NCI-H524 treated with DMSO at 0.1 percent for 48 hours (cell line): ENCODE measurements around the gene KCNK4.
A peak's percentile ranks its signal among the peaks of the same experiment; 100 is the strongest.

ENCODE experiments used
- DNase-seq: peaks from one replicate; lab custom pipeline; 2025; lab: John Stamatoyannopoulos, UW

The KCNK4 gene

GRCh38 chr11:64268893-64269539, 22.1 kb upstream of the KCNK4 start:
- DNase-seq, result no peak

GRCh38 chr11:64269540-64270220, 21.4 kb upstream of the KCNK4 start:
- peak; percentile 93 for DNase-seq

- no peak for DNase-seq
These were observed 15.9 kb upstream of the KCNK4 start for GRCh38 chr11:64275031-64275800.

- DNase-seq, result no peak
These were observed 15.3 kb upstream of the KCNK4 start for GRCh38 chr11:64275841-64276240.

- DNase-seq, result no peak
These were observed 14.3 kb upstream of the KCNK4 start for GRCh38 chr11:64276653-64277431.

- no peak for DNase-seq
These were observed 12.4 kb upstream of the KCNK4 start for GRCh38 chr11:64278576-64279190.

- DNase-seq, result no peak
These were observed 8.9 kb upstream of the KCNK4 start for GRCh38 chr11:64281957-64282770.

- DNase-seq, result no peak
These were observed 8.0 kb upstream of the KCNK4 start for GRCh38 chr11:64283092-64283491.

GRCh38 chr11:64284048-64284961, 6.8 kb upstream of the KCNK4 start, which contains the start of gene BAD:
TSS of gene BAD (minus strand) at chr11:64284665. CDS start at chr11:64284368, 297 bp downstream.
- peak; percentile 27 for DNase-seq

- no peak for DNase-seq
These were observed 5.9 kb upstream of the KCNK4 start, which contains the start of gene GPR137 for GRCh38 chr11:64284962-64285884. TSS of gene GPR137 (plus strand) at chr11:64285848. CDS start at chr11:64286525, 677 bp downstream.

GRCh38 chr11:64285885-64286800, 5.0 kb upstream of the KCNK4 start:
- no peak for DNase-seq

GRCh38 chr11:64286801-64287159, 4.3 kb upstream of the KCNK4 start:
- DNase-seq, result no peak

- no peak for DNase-seq
These were observed 3.3 kb upstream of the KCNK4 start for GRCh38 chr11:64287676-64288352.

- no peak for DNase-seq
These were observed 2.8 kb upstream of the KCNK4 start for GRCh38 chr11:64288353-64288750.

- no peak for DNase-seq
These were observed 2.0 kb upstream of the KCNK4 start for GRCh38 chr11:64289002-64289564.
